Gastrocnemius medialis (tissue), 4 donors: ENCODE results near the gene MPRIP. TPM values are rescaled to one million over a fixed set of nuclear protein-coding genes. Genes with fewer than 3 reads are reported as not detected.
"Not testable (repeated sequence)": the region's sequence is repeated elsewhere in the genome, so short reads cannot be mapped to it uniquely, and the experiment has no call there.

ENCODE experiments used
- ATAC-seq, 2 donors: fragments of 150-250 bp; one replicate each; pipeline ENCODE4 v1.9.1; 2016
- DNase-seq, 2 donors: peaks; one replicate each; pipeline ENCODE4 v3.0.0-alpha.2; 2019
- H3K27ac ChIP-seq, 4 donors: fragments of 200-600 bp; sonication (generic); 1 replicate in 1 of 4; 2 replicates in 3 of 4; pipeline ENCODE4 v1.5.1; 2016 to 2018; ENCODE audit warnings: mild to moderate bottlenecking in 2 of 4, moderate library complexity in 1 of 4
- H3K27me3 ChIP-seq, 3 donors: fragments of 200-600 bp; sonication (generic) in 2 of 3; 1 replicate in 1 of 3; 2 replicates in 2 of 3; pipeline versions ENCODE4 v1.5.1 to v1.6.0; 2016 to 2019; ENCODE audit warnings: mild to moderate bottlenecking in 1 of 3, moderate library complexity in 1 of 3
- H3K36me3 ChIP-seq, 2 donors: fragments of 200-600 bp; sonication (generic) in 1 of 2; one replicate each; pipeline ENCODE4 v1.5.1; 2017 to 2018
- H3K4me1 ChIP-seq, 2 donors: fragments of 200-600 bp; sonication (generic) in 1 of 2; one replicate each; pipeline ENCODE4 v1.5.1; 2016 to 2017; ENCODE audit warnings: mild to moderate bottlenecking in 2 of 2
- H3K4me3 ChIP-seq, 4 donors: fragments of 200-600 bp; sonication (generic) in 3 of 4; 1 replicate in 1 of 4; 2 replicates in 3 of 4; pipeline ENCODE4 v1.5.1; 2016 to 2019; ENCODE audit warnings: mild to moderate bottlenecking in 2 of 4
- H3K9me3 ChIP-seq, 3 donors: fragments of 200-600 bp; sonication (generic) in 2 of 3; 1 replicate in 1 of 3; 2 replicates in 2 of 3; pipeline ENCODE4 v1.5.1; 2016 to 2019
- POLR2A ChIP-seq, 2 donors: fragments of 450-650 bp; IDR thresholded peaks; one replicate each; pipeline ENCODE4 v1.6.1; 2017; ENCODE audit warnings: antibody characterized with exemption in 2 of 2, mild to moderate bottlenecking in 2 of 2, moderate library complexity in 2 of 2
- in situ Hi-C, 4 donors: fragments of 200-750 bp; cut with MboI; loops; one replicate each; pipeline versions ENCODE4 v1.15.0 to v1.8.0; 2017; ENCODE audit warnings: low sequenced_read_pairs in 4 of 4
- intact Hi-C: fragments of 100-400 bp; cut with DNase I; formaldehyde crosslinking; loops from one replicate; pipeline ENCODE4 v1.15.1; 2023; ENCODE audit warnings: low total_unique reads
- total RNA-seq, 4 donors: library from RNA; depleted of rRNA; stranded (reverse); fragments of >200 nt; gene quantifications; one replicate each; pipeline versions ENCODE4 v1.1.0 to v1.2.3, GENCODE V29; 2016
- TF ChIP-seq, protein P1 (sequence below), 5 experiments: fragments of 450-650 bp in 3 of 5; fragments of 200-600 bp in 2 of 5; sonication (generic) in 2 of 5; IDR thresholded peaks in 4 of 5; conservative IDR thresholded peaks in 1 of 5; 1 replicate in 4 of 5; 2 replicates in 1 of 5; pipeline ENCODE4 v1.5.1; 2016 to 2019; ENCODE audit warnings: antibody characterized with exemption in 5 of 5, mild to moderate bottlenecking in 3 of 5, moderate library complexity in 3 of 5

MPRIP gene
- total RNA-seq, 4 donors from 2014 or later: 71.1 to 127 (median 124) TPM

DNA sequence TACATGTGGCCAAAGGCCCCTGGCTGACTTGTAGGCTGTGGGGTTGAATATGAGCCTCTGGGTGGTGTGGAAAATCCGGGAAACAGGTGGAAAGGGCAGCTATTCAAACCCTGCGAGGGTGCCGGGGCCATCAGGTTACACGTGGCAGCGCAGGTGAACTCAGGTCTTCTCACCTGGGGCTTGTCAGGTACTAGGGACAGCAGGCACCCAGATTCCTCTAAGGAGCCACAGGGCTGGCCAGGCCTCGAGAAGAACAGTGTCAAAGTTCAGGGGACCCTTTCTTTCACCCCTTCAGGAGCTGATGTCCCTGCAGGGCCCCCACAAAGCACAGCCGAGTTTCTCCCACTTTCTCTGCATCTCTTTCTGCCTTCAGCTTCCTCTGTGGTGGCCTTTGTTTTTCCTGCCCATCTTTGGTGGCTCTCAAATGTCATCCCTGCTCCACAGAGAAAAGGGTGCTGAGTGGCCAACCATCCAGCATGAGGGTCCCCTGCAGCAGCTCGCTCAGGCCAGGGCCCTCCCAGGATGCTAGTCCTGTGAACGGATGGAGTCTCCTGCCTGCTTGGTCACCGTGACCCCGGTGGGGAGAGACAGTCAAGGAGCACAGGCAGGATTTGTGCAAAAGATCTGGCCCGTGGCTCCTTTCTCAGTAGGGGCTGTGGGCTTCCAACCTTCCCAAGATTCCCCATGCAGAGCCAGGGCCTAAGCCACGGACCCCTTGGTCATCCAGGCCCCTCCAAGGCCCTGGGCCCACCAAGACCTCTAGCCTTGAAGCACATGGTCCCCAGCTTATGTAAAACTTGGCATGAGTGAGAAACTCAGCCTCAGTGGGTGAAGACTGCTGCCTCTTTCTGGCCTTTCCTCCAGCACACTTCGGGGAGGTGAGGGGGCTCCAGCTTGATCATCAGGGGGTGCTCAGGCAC, 28.2 kb upstream of the MPRIP start:
- in situ Hi-C loops: loop anchor here in 1 of 4 donors (25.0 kb wide), 2 partner anchors 123 to 273 kb away; partner anchors contain the start of gene COPS3
- ATAC-seq, H3K27ac ChIP-seq, intact Hi-C loops, H3K4me3 ChIP-seq, H3K9me3 ChIP-seq, H3K4me1 ChIP-seq, H3K36me3 ChIP-seq, H3K27me3 ChIP-seq, DNase-seq: not testable (repeated sequence)

DNA sequence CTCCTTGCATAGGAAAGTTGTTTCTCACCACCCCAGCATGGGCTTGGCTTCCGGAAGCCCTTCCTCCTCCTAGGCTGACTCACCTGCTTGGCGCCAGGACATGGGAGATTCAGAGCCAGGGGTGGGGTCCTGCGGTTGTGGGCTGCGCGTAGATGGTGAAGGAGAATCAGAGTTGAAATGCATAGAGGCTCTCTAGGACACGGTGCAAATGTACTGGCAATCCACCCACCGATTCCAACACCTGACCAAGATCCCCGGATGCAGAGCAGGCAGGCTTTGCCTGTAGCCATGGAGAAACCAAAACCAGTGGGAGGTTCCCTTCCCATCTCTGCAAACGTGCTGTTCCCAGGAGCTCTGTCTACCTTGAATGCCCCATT, 27.5 kb upstream of the MPRIP start:
- in situ Hi-C loops: loop anchor here in 1 of 4 donors (25.0 kb wide), 2 partner anchors 123 to 273 kb away; partner anchors contain the start of gene COPS3
- H3K9me3 ChIP-seq, DNase-seq, H3K27ac ChIP-seq, H3K4me1 ChIP-seq, H3K27me3 ChIP-seq, intact Hi-C loops, ATAC-seq, H3K36me3 ChIP-seq, H3K4me3 ChIP-seq: not testable (repeated sequence)

DNA sequence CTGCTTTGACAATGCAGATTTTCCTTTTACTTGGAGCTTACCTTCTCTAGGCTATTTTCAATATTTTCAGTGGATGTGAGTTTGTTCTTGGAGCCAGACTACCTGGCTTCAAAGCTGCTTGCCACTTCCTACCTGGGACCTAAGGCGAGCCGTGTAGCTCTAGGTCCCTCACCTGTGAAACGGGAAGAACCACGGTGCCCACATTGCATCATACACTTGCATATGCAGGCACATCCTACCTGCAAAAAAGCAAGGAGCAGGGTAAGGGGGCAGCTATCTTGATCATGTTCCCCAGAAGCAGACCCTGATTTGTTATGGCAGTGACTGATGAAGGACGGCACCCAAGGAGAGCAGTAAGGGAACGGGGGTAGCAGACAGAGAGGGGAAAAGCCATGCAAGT, 27.0 kb upstream of the MPRIP start:
- Histone ChIP-seq H3K27ac (no peak overlapping the region), H3K4me1 (no peaks in the 10 kb centered on the region), H3K9me3 (no peaks in the 10 kb centered on the region), H3K27me3 (no peaks in the 10 kb centered on the region), H3K36me3 (no peaks in the 10 kb centered on the region), H3K4me3 (no peak overlapping the region)
- DNase-seq (no peak), ATAC-seq (no peak)
- intact Hi-C loops (no loop called here), in situ Hi-C loops (loop anchor here in 1 of 4 donors (25.0 kb wide), 2 partner anchors 122 to 272 kb away; partner anchors contain the start of gene COPS3)
- TF ChIP-seq, protein P1, sequence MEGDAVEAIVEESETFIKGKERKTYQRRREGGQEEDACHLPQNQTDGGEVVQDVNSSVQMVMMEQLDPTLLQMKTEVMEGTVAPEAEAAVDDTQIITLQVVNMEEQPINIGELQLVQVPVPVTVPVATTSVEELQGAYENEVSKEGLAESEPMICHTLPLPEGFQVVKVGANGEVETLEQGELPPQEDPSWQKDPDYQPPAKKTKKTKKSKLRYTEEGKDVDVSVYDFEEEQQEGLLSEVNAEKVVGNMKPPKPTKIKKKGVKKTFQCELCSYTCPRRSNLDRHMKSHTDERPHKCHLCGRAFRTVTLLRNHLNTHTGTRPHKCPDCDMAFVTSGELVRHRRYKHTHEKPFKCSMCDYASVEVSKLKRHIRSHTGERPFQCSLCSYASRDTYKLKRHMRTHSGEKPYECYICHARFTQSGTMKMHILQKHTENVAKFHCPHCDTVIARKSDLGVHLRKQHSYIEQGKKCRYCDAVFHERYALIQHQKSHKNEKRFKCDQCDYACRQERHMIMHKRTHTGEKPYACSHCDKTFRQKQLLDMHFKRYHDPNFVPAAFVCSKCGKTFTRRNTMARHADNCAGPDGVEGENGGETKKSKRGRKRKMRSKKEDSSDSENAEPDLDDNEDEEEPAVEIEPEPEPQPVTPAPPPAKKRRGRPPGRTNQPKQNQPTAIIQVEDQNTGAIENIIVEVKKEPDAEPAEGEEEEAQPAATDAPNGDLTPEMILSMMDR (IDR thresholded peaks at IDR 0.05 in 4 of 5, conservative IDR thresholded peaks at IDR 0.05 in 1 of 5): no peak
- TF ChIP-seq POLR2A (IDR thresholded peaks at IDR 0.05): no peak

DNA sequence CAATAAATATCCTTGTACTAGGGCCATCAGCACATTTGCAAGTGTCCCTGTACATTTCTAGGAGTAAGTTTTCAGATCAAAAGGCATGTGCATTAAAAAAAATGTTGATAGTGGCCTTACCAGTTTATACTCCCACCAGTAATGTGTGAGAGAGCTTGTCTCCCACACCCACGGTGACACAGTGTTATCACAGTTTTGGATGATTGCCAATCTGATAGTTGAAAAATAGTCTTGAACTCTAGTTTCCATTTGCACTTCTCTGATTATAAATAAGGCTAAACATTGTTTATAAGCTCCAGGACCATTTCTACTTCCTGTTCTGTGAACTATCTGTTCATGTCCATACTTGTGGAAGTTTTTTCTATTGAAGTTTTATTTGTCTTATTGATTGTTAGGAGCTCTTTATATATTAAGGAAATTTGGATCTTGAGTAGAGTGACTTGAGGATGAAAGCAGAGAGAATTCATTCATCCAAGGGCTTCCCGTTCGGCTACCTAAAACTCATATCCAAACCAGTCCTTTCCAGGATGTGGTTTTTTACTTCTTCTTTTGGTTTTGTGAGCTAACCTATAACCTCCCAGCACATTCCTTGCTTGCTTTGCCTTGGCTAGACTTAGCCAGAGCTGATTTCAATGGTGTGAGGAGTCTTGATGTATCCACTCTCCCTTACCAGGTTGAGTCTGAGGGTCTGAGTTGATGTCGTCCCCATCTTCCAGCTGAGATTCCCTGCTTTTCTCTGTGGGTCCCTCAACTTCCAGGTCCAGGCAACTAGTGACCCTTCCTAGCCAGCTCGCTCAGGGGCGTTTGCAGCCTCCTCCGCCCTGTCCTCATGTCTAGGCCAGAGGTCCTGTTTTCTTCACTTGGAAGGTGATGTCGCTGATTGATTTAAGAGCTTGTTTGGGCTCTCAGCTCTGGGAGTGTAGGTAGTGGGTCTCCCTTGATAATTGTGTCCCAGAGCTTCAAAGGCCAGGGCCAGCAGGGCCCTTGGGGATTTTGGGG, 25.8 kb upstream of the MPRIP start:
- H3K9me3 ChIP-seq, DNase-seq, H3K27ac ChIP-seq, H3K27me3 ChIP-seq, H3K4me1 ChIP-seq, ATAC-seq, H3K36me3 ChIP-seq, H3K4me3 ChIP-seq, intact Hi-C loops: not testable (repeated sequence)
- in situ Hi-C loops: loop anchor here in 1 of 4 donors (25.0 kb wide), 2 partner anchors 121 to 271 kb away; partner anchors contain the start of gene COPS3

DNA sequence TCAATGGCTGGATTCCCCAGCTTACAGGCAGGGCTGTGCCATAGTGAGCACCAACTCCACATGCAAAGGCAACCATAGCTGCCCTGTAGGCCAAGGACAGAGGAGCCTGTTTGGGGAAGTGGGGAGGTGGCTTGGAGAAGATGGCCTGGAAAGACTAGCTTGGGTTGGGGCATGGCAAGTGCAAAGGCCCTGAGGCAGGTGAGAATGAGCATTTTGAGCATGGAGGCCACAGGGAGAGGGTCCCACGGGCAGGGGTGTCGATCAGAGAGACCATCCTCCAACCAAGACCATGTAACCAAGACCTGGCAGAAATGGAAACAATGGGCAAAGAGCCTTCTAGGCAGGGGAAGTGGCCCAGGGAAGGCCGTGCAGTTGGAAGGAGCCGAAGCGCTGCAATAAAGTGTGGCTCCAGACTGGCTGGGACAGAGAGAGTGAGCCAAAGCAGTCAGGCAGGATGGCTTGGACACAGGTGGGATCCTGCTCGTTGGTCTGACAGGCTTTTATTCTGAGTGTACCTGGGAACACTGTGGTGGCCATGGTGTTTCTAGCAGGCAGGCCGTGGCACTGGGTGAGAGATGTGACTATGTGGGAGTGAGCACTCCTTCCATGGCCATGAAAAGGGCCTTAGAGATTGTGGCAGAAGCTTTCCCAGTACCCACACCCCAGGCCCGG, 24.8 kb upstream of the MPRIP start:
- H3K27me3 ChIP-seq: no peaks in the 10 kb centered on the region
- H3K9me3 ChIP-seq: no peaks in the 10 kb centered on the region
- no peak overlapping the region for H3K4me3 ChIP-seq
- no peak for ATAC-seq
- TF ChIP-seq, protein P1 (IDR thresholded peaks at IDR 0.05 in 4 of 5, conservative IDR thresholded peaks at IDR 0.05 in 1 of 5): no peak
- no peak for TF ChIP-seq POLR2A (IDR thresholded peaks at IDR 0.05)
- intact Hi-C loops (no loop called here), in situ Hi-C loops (loop anchor here in 1 of 4 donors (25.0 kb wide), 2 partner anchors 120 to 270 kb away; partner anchors contain the start of gene COPS3)
- DNase-seq: no peak
- no peak overlapping the region for H3K27ac ChIP-seq
- H3K4me1 ChIP-seq: no peaks in the 10 kb centered on the region
- H3K36me3 ChIP-seq: no peaks in the 10 kb centered on the region
